IPS-20b (cell line): ENCODE measurements around the gene PIN1.
"Not testable (repeated sequence)": the region's sequence is repeated elsewhere in the genome, so short reads cannot be mapped to it uniquely, and the experiment has no call there.

Experiments
- H3K27ac ChIP-seq: one replicate; pipeline ENCODE4 v1.5.1; 2013; ENCODE audit warnings: low read length
- H3K27me3 ChIP-seq: 2 replicates; pipeline ENCODE4 v1.6.1; 2013; ENCODE audit warnings: mild to moderate bottlenecking, low read length, inconsistent platforms; ENCODE audit not compliant: insufficient read depth
- H3K36me3 ChIP-seq: 2 replicates; pipeline ENCODE4 v1.6.1; 2013; ENCODE audit warnings: low read depth, mild to moderate bottlenecking, inconsistent platforms, low read length, moderate library complexity; ENCODE audit not compliant: insufficient read depth
- H3K4me1 ChIP-seq: 2 replicates; pipeline ENCODE4 v1.6.1; 2013; ENCODE audit warnings: mild to moderate bottlenecking, control low read depth, inconsistent platforms, low read length, moderate library complexity; ENCODE audit not compliant: insufficient read depth
- H3K4me3 ChIP-seq: 2 replicates; pipeline ENCODE4 v1.5.1; 2013; ENCODE audit warnings: mild to moderate bottlenecking, low read length, inconsistent platforms
- H3K9ac ChIP-seq: 2 replicates; pipeline ENCODE4 v1.6.1; 2013; ENCODE audit warnings: low read depth, mild to moderate bottlenecking, inconsistent platforms, low read length, moderate library complexity
- H3K9me3 ChIP-seq: 2 replicates; pipeline ENCODE4 v1.6.1; 2013; ENCODE audit warnings: mild to moderate bottlenecking, low read depth, low read length, inconsistent platforms; ENCODE audit not compliant: insufficient read depth

PIN1 gene

GRCh38 chr19:9819596-9819909, 15.6 kb upstream of the PIN1 start:
- no peaks in the 10 kb centered on the region for H3K4me1 ChIP-seq
- H3K36me3 ChIP-seq, result no peaks in the 10 kb centered on the region; the same call in 1 of the 2 replicates
- H3K27me3 ChIP-seq, result no peaks in the 10 kb centered on the region
- H3K9ac ChIP-seq, result no peak overlapping the region
- H3K9me3 ChIP-seq, result 0 out of 2 replicates have a peak, but pooled peaks cover 7% of the 10 kb centered on the region
- H3K4me3 ChIP-seq, result peak overlapping the region; percentile 44; the same call in 1 of the 2 replicates
- H3K27ac ChIP-seq, result no peak overlapping the region

DNA sequence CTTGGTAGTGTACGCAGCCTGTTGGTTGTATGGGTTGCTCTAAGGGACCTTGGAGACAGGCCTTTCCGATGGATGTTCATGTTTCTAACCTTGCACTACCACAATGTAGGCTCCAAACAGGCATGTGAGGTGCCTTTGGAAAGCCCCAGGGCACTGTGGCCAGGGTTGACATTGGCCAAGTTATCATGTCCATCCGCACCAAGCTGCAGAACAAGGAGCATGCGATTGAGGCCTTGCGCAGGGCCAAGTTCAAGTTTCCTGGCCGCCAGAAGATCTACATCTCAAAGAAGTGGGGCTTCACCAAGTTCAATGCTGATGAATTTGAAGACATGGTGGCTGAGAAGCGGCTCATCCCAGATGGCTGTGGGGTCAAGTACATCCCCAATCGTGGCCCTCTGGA, 15.1 kb upstream of the PIN1 start:
- H3K4me1 ChIP-seq, H3K9ac ChIP-seq, H3K9me3 ChIP-seq, H3K27ac ChIP-seq, H3K27me3 ChIP-seq, H3K36me3 ChIP-seq: not testable (repeated sequence)
- peak overlapping the region; percentile 44; the same call in 1 of the 2 replicates for H3K4me3 ChIP-seq

DNA sequence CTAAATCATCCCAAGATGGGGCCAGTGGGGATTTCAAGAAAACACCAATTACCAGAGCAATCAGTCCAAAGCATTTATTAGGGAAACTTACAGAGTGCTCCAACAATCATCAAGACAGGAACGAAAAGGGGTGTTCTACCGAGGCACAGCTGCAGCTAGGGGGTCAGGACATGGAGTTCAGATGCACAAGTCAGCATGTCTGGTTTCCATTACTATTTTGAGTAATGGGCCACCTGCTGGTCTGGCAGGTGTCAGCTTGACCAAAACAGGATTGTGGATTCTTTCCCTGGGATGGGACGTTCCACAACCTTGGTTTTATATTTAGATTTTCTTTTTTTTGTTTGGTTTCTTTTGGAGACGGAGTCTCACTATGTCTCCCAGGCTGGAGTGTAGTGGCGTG, 11.3 kb upstream of the PIN1 start:
- H3K9ac ChIP-seq, result no peak overlapping the region
- no peaks in the 10 kb centered on the region for H3K9me3 ChIP-seq
- peaks cover 2% of the 10 kb centered on the region; the same call in 1 of the 2 replicates for H3K4me1 ChIP-seq
- no peak overlapping the region for H3K4me3 ChIP-seq
- no peaks in the 10 kb centered on the region for H3K36me3 ChIP-seq
- H3K27ac ChIP-seq, result no peak overlapping the region
- H3K27me3 ChIP-seq, result no peaks in the 10 kb centered on the region

DNA sequence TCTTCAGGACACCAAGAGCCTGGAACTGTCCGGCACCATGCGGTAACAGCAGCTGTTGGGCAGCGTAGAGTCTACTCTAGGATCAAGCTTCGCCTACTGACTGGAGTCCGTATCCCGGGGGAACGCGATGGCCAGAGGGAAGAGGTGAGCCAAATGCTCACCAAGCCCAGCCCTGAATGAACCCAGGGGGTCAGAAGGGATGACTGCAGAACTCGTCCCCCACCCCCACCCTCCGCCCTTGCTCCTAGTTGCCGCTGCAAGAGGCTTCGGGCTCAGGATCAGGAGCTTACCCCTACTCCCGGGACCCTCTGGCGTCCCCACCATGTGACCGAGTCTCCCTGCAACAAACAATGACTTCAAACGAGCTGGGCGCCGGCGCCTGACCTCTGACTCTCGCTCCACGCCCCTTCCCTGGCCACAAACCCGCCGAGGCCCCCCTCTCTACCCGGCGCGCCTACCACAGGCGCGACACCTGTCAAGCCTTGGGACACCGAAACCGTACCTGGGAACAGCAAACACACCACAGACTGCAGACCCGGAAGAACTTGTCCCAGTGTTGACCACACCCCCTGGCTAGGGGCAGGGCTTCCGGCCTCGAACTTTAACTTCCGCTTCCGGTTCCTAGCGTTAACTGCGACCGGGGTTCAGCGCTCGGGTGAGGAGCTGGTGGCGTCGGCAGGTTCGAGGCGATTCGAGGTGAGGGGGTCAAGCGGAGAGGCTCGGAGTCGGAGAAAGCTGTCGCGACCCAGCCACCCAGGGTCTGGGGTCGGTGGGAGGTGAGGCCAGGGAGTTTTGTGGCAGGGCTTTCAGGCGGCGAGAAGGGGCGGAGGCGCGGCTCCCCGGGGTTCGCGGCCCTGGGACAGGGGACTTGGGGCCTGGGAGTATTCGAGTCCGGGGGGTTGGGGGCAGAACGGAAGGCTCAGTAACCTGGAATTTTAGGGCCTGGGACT, 7.6 kb upstream of the PIN1 start, which contains the start of gene UBL5:
Gene UBL5 (plus strand): TSS at position 630 of the 950 bp plus-strand sequence. CDS start 420 bp downstream, outside the sequence.
- no peak within 1 kb of the TSS for H3K27ac ChIP-seq
- peak within 1 kb of the TSS; percentile 95 for H3K9ac ChIP-seq
- H3K9me3 ChIP-seq, result no peaks in the 10 kb centered on the region
- peaks cover 10% of the 10 kb centered on the region for H3K36me3 ChIP-seq
- peaks cover 3% of the 10 kb centered on the region; the same call in 1 of the 2 replicates for H3K4me1 ChIP-seq
- peak within 1 kb of the TSS; percentile 98 for H3K4me3 ChIP-seq
- no peaks in the 10 kb centered on the region for H3K27me3 ChIP-seq

GRCh38 chr19:9828551-9829063, 6.5 kb upstream of the PIN1 start:
- peak overlapping the region; percentile 95 for H3K9ac ChIP-seq
- no peak overlapping the region for H3K27ac ChIP-seq
- peaks cover 10% of the 10 kb centered on the region for H3K36me3 ChIP-seq
- no peaks in the 10 kb centered on the region for H3K27me3 ChIP-seq
- no peaks in the 10 kb centered on the region for H3K9me3 ChIP-seq
- H3K4me3 ChIP-seq, result peak overlapping the region; percentile 98
- peaks cover 3% of the 10 kb centered on the region; the same call in 1 of the 2 replicates for H3K4me1 ChIP-seq

- Histone ChIP-seq H3K36me3 (peaks cover 21% of the 10 kb centered on the region), H3K27me3 (no peaks in the 10 kb centered on the region), H3K4me3 (peak overlapping the region; percentile 47; the same call in 1 of the 2 replicates), H3K4me1 (no peaks in the 10 kb centered on the region), H3K27ac (no peak overlapping the region), H3K9ac (no peak overlapping the region), H3K9me3 (no peaks in the 10 kb centered on the region)
Measured at GRCh38 chr19:9834307-9834725, 802 bp upstream of the PIN1 start.

- H3K27me3 ChIP-seq, result no peaks in the 10 kb centered on the region
- H3K9ac ChIP-seq, result peak overlapping the region; percentile 85
- peak overlapping the region; percentile 86 for H3K4me3 ChIP-seq
- no peaks in the 10 kb centered on the region for H3K9me3 ChIP-seq
- peaks cover 23% of the 10 kb centered on the region for H3K36me3 ChIP-seq
- H3K27ac ChIP-seq, result peak overlapping the region; percentile 32
- no peaks in the 10 kb centered on the region for H3K4me1 ChIP-seq
Measured at GRCh38 chr19:9835507-9835949, 410 bp downstream of the PIN1 start.

- Histone ChIP-seq H3K27ac (no peak overlapping the region), H3K27me3 (no peaks in the 10 kb centered on the region), H3K4me1 (no peaks in the 10 kb centered on the region)
Measured at GRCh38 chr19:9836021-9836420, 903 bp downstream of the PIN1 start.

GRCh38 chr19:9838324-9838723, 3.2 kb downstream of the PIN1 start:
- H3K4me3 ChIP-seq, result no peak overlapping the region
- no peaks in the 10 kb centered on the region for H3K4me1 ChIP-seq
- H3K9me3 ChIP-seq, result no peaks in the 10 kb centered on the region
- H3K27ac ChIP-seq, result no peak overlapping the region
- no peaks in the 10 kb centered on the region for H3K27me3 ChIP-seq
- H3K36me3 ChIP-seq, result peaks cover 51% of the 10 kb centered on the region
- no peak overlapping the region for H3K9ac ChIP-seq

More at GRCh38 chr19:9836021-9836420, 903 bp downstream of the PIN1 start:
- H3K36me3 ChIP-seq, result peaks cover 28% of the 10 kb centered on the region
- peak overlapping the region; percentile 85; the same call in 1 of the 2 replicates for H3K9ac ChIP-seq
- H3K9me3 ChIP-seq, result no peaks in the 10 kb centered on the region
- H3K4me3 ChIP-seq, result peak overlapping the region; percentile 86

DNA sequence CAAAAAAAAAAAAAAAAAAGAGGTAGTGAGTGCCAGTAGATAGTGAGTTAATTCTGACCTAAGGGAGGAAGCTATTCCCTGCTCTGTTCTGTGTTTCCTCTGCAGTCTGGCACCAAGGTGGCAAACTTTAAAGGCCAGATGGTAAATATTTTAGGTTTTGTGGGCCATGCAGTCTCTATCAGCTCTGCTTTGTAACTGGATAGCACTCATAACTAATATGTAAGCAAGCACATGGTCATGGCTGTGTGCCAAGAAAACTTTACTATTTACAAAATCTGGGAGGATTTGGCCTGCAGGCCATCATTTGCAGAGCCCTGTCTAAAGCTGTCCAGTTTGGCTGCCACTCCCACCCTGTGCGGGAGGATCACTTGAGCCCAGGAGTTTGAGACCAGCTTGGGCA, 4.3 kb downstream of the PIN1 start:
- Histone ChIP-seq H3K9ac (no peak overlapping the region), H3K4me3 (no peak overlapping the region), H3K36me3 (peaks cover 61% of the 10 kb centered on the region), H3K27me3 (no peaks in the 10 kb centered on the region), H3K27ac (no peak overlapping the region), H3K9me3 (no peaks in the 10 kb centered on the region), H3K4me1 (no peaks in the 10 kb centered on the region)

DNA sequence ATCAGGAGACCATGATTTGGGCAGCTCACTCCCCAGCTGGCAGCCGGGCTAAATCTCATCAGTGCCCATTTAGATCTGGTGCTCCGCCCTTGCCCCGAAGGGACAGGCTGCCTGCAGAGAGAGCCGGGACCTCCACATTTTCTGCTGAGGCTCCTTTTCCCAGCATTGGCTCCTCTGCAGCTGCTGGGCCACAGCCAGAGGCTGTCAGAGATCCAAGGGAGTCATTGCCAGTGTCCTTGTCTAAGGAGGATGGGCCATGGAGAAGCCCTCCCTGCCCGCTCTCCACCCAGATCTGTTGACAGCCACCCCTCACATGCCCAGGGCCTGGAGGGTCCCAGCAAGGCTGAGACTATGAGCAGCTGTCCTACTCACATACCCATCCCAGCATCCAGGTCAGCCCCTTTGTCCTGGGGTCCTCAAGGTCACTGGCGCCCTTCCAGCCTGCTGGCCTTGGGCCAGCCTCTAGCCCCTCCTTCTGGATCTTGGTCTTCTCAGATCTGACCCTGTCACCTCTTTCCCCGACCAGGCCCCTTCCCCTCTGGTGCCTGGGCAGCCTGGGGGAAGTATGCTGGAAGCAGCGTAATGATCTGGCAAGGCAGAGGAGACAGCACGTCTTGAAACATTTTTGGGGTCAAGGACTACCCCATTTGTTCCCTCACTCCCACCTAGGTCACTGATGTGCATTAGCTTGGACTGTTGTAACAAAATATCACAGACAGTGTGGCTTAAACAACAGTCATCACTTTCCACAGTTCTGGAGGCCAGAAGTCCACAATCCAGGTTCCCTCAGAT, 7.9 kb downstream of the PIN1 start:
- H3K27ac ChIP-seq, result no peak overlapping the region
- H3K4me3 ChIP-seq, result no peak overlapping the region
- H3K4me1 ChIP-seq, result no peaks in the 10 kb centered on the region
- no peaks in the 10 kb centered on the region for H3K9me3 ChIP-seq
- H3K9ac ChIP-seq, result no peak overlapping the region
- no peaks in the 10 kb centered on the region for H3K27me3 ChIP-seq
- peaks cover 74% of the 10 kb centered on the region for H3K36me3 ChIP-seq
